GM06990 (cell line): ENCODE results near the gene PTPRT.

Experiments used
- DNase-seq: peaks from one replicate; pipeline ENCODE4 v3.0.0-alpha.2; 2011; ENCODE audit not compliant: insufficient read length; ENCODE audit errors: extremely low read depth
- H3K27me3 ChIP-seq: replicated peaks from 2 replicates; pipeline ENCODE4 v1.6.0; 2011; ENCODE audit warnings: low read length; ENCODE audit not compliant: control insufficient read depth, insufficient read depth
- H3K36me3 ChIP-seq: 2 replicates; pipeline ENCODE4 v1.5.1; 2011; ENCODE audit warnings: low read length; ENCODE audit not compliant: control insufficient read depth, insufficient read depth
- H3K4me3 ChIP-seq: replicated peaks from 2 replicates; pipeline ENCODE4 v1.5.1; 2011; ENCODE audit warnings: low read depth, mild to moderate bottlenecking, control low read depth, low read length
- CTCF ChIP-seq: IDR thresholded peaks from 2 replicates; pipeline ENCODE4 v1.5.1; 2011; ENCODE audit warnings: low read length, control low read depth, mild to moderate bottlenecking, inconsistent platforms; ENCODE audit not compliant: insufficient read depth, poor library complexity, severe bottlenecking

PTPRT gene

GRCh38 chr20:42775866-42776265 lies 413.8 kb downstream of the PTPRT start:
- Histone ChIP-seq H3K36me3 (no peaks in the 10 kb centered on the region), H3K4me3 (no peak overlapping the region), H3K27me3 (no peaks in the 10 kb centered on the region)
- no peak for DNase-seq
- TF ChIP-seq CTCF, result no peak

GRCh38 chr20:42775037-42775436 lies 414.7 kb downstream of the PTPRT start:
- TF ChIP-seq CTCF, result no peak
- DNase-seq, result no peak
- Histone ChIP-seq H3K4me3 (no peak overlapping the region), H3K36me3 (no peaks in the 10 kb centered on the region), H3K27me3 (no peaks in the 10 kb centered on the region)

GRCh38 chr20:42763015-42763414 lies 426.7 kb downstream of the PTPRT start:
- no peak for TF ChIP-seq CTCF
- Histone ChIP-seq H3K4me3 (no peak overlapping the region), H3K36me3 (no peaks in the 10 kb centered on the region), H3K27me3 (no peaks in the 10 kb centered on the region; the same call in 1 of the 2 replicates)
- no peak for DNase-seq

- Histone ChIP-seq H3K27me3 (no peaks in the 10 kb centered on the region; the same call in 1 of the 2 replicates), H3K4me3 (no peak overlapping the region), H3K36me3 (no peaks in the 10 kb centered on the region)
- TF ChIP-seq CTCF, result no peak
- DNase-seq, result no peak
Measured at GRCh38 chr20:42756991-42757390, 432.7 kb downstream of the PTPRT start.

GRCh38 chr20:42754706-42755105 lies 435.0 kb downstream of the PTPRT start:
- no peak for TF ChIP-seq CTCF
- H3K36me3 ChIP-seq, result no peaks in the 10 kb centered on the region
- no peak for DNase-seq
- H3K4me3 ChIP-seq, result no peak overlapping the region
- H3K27me3 ChIP-seq, result no peaks in the 10 kb centered on the region

- Histone ChIP-seq H3K27me3 (no peaks in the 10 kb centered on the region), H3K36me3 (no peaks in the 10 kb centered on the region), H3K4me3 (no peak overlapping the region)
- no peak for DNase-seq
- no peak for TF ChIP-seq CTCF
Measured at GRCh38 chr20:42752620-42753019, 437.1 kb downstream of the PTPRT start.
